Endodermal cell (in vitro differentiated cells): Measurements from ENCODE around the gene ELMO1. TPM values are rescaled to one million over a fixed set of nuclear protein-coding genes. Genes with fewer than 3 reads are reported as not detected.

ENCODE experiments used
- DNase-seq: peaks from one replicate; pipeline ENCODE4 v3.0.0-alpha.2; 2017
- H3K27ac ChIP-seq: 2 replicates; pipeline ENCODE4 v1.5.1; 2013; ENCODE audit warnings: mild to moderate bottlenecking, low read depth, low read length, moderate library complexity
- H3K27me3 ChIP-seq: 2 replicates; pipeline ENCODE4 v1.6.1; 2013; ENCODE audit warnings: mild to moderate bottlenecking, low read length, moderate library complexity; ENCODE audit not compliant: insufficient read depth, control insufficient read depth, poor library complexity, severe bottlenecking
- H3K36me3 ChIP-seq: 2 replicates; pipeline ENCODE4 v1.7.0; 2013; ENCODE audit warnings: mild to moderate bottlenecking, low read length, moderate library complexity; ENCODE audit not compliant: control insufficient read depth, insufficient read depth
- H3K4me1 ChIP-seq: one replicate; pipeline ENCODE4 v1.7.0; 2013; ENCODE audit warnings: low read length; ENCODE audit not compliant: control insufficient read depth, insufficient read depth
- H3K4me3 ChIP-seq: 2 replicates; pipeline ENCODE4 v1.5.1; 2013; ENCODE audit warnings: mild to moderate bottlenecking, low read length, moderate library complexity
- H3K9ac ChIP-seq: 2 replicates; pipeline ENCODE4 v1.6.1; 2013; ENCODE audit warnings: mild to moderate bottlenecking, low read length, moderate library complexity; ENCODE audit not compliant: poor library complexity, severe bottlenecking; ENCODE audit errors: extremely low read depth
- H3K9me3 ChIP-seq: 2 replicates; pipeline ENCODE4 v1.6.1; 2013; ENCODE audit warnings: mild to moderate bottlenecking, low read length, moderate library complexity; ENCODE audit not compliant: control insufficient read depth
- H3K27ac Mint-ChIP-seq: 2 replicates; pipeline ENCODE4 v1.8.0; 2020; ENCODE audit warnings: mixed read lengths
- H3K27me3 Mint-ChIP-seq: 2 replicates; pipeline ENCODE4 v1.8.0; 2021; ENCODE audit warnings: mild to moderate bottlenecking, mixed read lengths; ENCODE audit not compliant: insufficient read depth
- H3K36me3 Mint-ChIP-seq: 2 replicates; pipeline ENCODE4 v1.8.0; 2020; ENCODE audit warnings: low read depth, mixed read lengths
- H3K4me1 Mint-ChIP-seq: 2 replicates; pipeline ENCODE4 v1.8.0; 2020; ENCODE audit warnings: mixed read lengths
- H3K4me3 Mint-ChIP-seq: 2 replicates; pipeline ENCODE4 v1.8.0; 2020; ENCODE audit warnings: mild to moderate bottlenecking, moderate library complexity, mixed read lengths
- H3K9me3 Mint-ChIP-seq: 2 replicates; pipeline ENCODE4 v1.8.0; 2020; ENCODE audit warnings: mild to moderate bottlenecking, mixed read lengths
- WGBS, 2 experiments: methylation state at CpG; one replicate each; pipeline versions ENCODE4 v1.1.5 to v1.1.7; 2013; ENCODE audit warnings: missing lambda C conversion rate in 2 of 2, mixed read lengths in 1 of 2; ENCODE audit not compliant: insufficient coverage in 1 of 2, insufficient read length in 1 of 2; 5-methylcytosine and 5-hydroxymethylcytosine counted together
- total RNA-seq, 2 donors: library from RNA; stranded (reverse); fragmentation: NEBNext Ultra II Directional in 1 of 2; extraction: Animal tissue kit (Norgen Biotek cat#: 25700) in 1 of 2; gene quantifications; 2 replicates in 1 of 2; 3 replicates in 1 of 2; pipeline ENCODE4 v1.2.1, GENCODE V29; 2021
- TF ChIP-seq, protein P1 (sequence below): fragments of 200-600 bp; sonication (generic); conservative IDR thresholded peaks from 2 replicates; pipeline ENCODE4 v1.5.0; 2021; ENCODE audit warnings: antibody characterized with exemption, mild to moderate bottlenecking

Gene ELMO1
- total RNA-seq, 2 donors from 2014 or later = 120 to 131 TPM

GRCh38 chr7:36943591-36944435 is 504.9 kb downstream of the ELMO1 start:
- DNase-seq = no peak
- Mint-ChIP-seq H3K9me3 (peaks cover 3% of the 10 kb centered on the region), H3K36me3 (peaks cover 14% of the 10 kb centered on the region), H3K27ac (no peak overlapping the region), H3K4me1 (peaks cover 7% of the 10 kb centered on the region), H3K27me3 (no peaks in the 10 kb centered on the region), H3K4me3 (no peak overlapping the region)
- Histone ChIP-seq H3K4me1 (no peaks in the 10 kb centered on the region), H3K27me3 (no peaks in the 10 kb centered on the region), H3K36me3 (no peaks in the 10 kb centered on the region), H3K9me3 (peaks cover 8% of the 10 kb centered on the region), H3K27ac (no peak overlapping the region), H3K9ac (no peak overlapping the region), H3K4me3 (no peak overlapping the region)
- TF ChIP-seq, protein P1, sequence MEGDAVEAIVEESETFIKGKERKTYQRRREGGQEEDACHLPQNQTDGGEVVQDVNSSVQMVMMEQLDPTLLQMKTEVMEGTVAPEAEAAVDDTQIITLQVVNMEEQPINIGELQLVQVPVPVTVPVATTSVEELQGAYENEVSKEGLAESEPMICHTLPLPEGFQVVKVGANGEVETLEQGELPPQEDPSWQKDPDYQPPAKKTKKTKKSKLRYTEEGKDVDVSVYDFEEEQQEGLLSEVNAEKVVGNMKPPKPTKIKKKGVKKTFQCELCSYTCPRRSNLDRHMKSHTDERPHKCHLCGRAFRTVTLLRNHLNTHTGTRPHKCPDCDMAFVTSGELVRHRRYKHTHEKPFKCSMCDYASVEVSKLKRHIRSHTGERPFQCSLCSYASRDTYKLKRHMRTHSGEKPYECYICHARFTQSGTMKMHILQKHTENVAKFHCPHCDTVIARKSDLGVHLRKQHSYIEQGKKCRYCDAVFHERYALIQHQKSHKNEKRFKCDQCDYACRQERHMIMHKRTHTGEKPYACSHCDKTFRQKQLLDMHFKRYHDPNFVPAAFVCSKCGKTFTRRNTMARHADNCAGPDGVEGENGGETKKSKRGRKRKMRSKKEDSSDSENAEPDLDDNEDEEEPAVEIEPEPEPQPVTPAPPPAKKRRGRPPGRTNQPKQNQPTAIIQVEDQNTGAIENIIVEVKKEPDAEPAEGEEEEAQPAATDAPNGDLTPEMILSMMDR = no peak
- WGBS, 2 experiments = 88 to 92% methylated on average over 3 to 8 of the region's 8 CpGs

DNA sequence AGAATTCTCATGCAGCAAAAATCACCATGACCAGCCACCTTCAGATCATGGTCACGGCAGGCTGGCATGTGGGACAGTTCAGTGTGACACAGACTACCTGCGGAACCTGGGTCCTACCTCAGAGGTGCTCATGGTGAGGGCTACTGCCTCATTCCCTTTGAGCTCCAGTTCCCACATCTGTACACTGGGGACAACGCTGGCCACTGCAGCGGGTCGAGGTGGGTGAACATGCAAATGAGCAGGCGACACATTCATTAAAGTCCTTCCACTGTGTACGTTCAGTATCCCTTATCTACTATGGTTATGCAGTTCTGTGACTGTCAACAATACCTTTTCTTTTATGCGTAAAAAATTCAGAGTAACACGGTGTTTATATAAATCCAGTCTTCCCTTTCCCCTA is 505.7 kb downstream of the ELMO1 start:
- Histone ChIP-seq H3K4me1 (no peaks in the 10 kb centered on the region), H3K4me3 (no peak overlapping the region), H3K36me3 (peaks cover 6% of the 10 kb centered on the region), H3K27ac (no peak overlapping the region), H3K27me3 (no peaks in the 10 kb centered on the region), H3K9me3 (peaks cover 16% of the 10 kb centered on the region), H3K9ac (no peak overlapping the region)
- TF ChIP-seq, protein P1 = no peak
- 93 to 96% methylated on average over 9 of the region's 9 CpGs for WGBS, 2 experiments
- no peaks in the 10 kb centered on the region for H3K27me3 Mint-ChIP-seq
- no peak overlapping the region for H3K4me3 Mint-ChIP-seq
- no peak for DNase-seq
- peaks cover 16% of the 10 kb centered on the region for H3K36me3 Mint-ChIP-seq
- peaks cover 7% of the 10 kb centered on the region for H3K4me1 Mint-ChIP-seq
- H3K9me3 Mint-ChIP-seq = peaks cover 9% of the 10 kb centered on the region
- no peak overlapping the region for H3K27ac Mint-ChIP-seq

DNA sequence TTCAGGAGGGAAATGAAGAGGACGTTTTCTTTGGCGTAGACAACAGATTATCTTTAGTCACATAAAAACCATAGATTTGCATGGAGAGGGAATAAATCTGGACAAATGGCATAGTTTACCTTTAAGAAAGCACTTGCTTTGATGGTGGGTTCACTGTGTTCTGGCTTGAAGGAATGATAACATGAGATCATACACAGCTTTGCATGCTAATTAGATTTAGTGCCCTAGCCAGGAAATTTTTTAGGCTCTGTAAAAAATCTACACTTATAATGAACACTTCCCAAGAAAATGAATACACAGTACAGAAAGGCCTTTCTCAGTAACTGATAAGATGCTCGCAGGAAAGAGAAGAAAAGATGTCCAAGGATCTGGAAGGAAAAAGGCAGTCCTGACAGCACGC is 506.1 kb downstream of the ELMO1 start:
- H3K4me3 Mint-ChIP-seq = no peak overlapping the region
- no peaks in the 10 kb centered on the region for H3K27me3 Mint-ChIP-seq
- Histone ChIP-seq H3K9ac (no peak overlapping the region), H3K27ac (no peak overlapping the region), H3K27me3 (no peaks in the 10 kb centered on the region), H3K36me3 (peaks cover 10% of the 10 kb centered on the region), H3K4me3 (no peak overlapping the region), H3K4me1 (no peaks in the 10 kb centered on the region), H3K9me3 (peaks cover 20% of the 10 kb centered on the region)
- WGBS, 2 experiments = 99 to 100% methylated on average over 2 to 4 of the region's 4 CpGs
- H3K9me3 Mint-ChIP-seq = peaks cover 13% of the 10 kb centered on the region
- H3K4me1 Mint-ChIP-seq = peaks cover 7% of the 10 kb centered on the region
- H3K36me3 Mint-ChIP-seq = peaks cover 20% of the 10 kb centered on the region
- no peak overlapping the region for H3K27ac Mint-ChIP-seq
- DNase-seq = no peak
- TF ChIP-seq, protein P1 = no peak
